Body of pancreas (tissue), 4 donors: ENCODE data around the gene CTAG1A.
"Not testable (repeated sequence)": the region's sequence is repeated elsewhere in the genome, so short reads cannot be mapped to it uniquely, and the experiment has no call there.

ENCODE experiments used
- CTCF ChIP-seq, 7 experiments: fragments of 450-650 bp in 4 of 7; fragments of 200-600 bp in 3 of 7; sonication (generic) in 3 of 7; IDR thresholded peaks; one replicate each; pipeline ENCODE4 v1.5.1; 2016 to 2019; ENCODE audit warnings: antibody characterized with exemption in 7 of 7
- POLR2A ChIP-seq, 3 donors: fragments of 450-650 bp; IDR thresholded peaks; one replicate each; pipeline ENCODE4 v1.6.1; 2016; ENCODE audit warnings: antibody characterized with exemption in 3 of 3, mild to moderate bottlenecking in 2 of 3

GRCh38 chrX:154560326-154560725 is 24.6 kb upstream of the CTAG1A start:
- TF ChIP-seq CTCF, POLR2A (IDR thresholded peaks at IDR 0.05): not testable (repeated sequence)
